Fibroblast of mammary gland (primary cell): Measurements from ENCODE around the gene NTF4.

Experiments
- DNase-seq: peaks from one replicate; pipeline ENCODE4 v3.0.0-alpha.2; 2010; ENCODE audit warnings: low read depth
- H3K4me3 ChIP-seq: 2 replicates; pipeline ENCODE4 v1.5.1; 2011; ENCODE audit warnings: low read depth, mild to moderate bottlenecking, low read length, moderate library complexity; ENCODE audit not compliant: control insufficient read depth
- CTCF ChIP-seq: conservative IDR thresholded peaks from 2 replicates; pipeline ENCODE4 v1.5.1; 2011; ENCODE audit warnings: low read depth, low read length, inconsistent platforms; ENCODE audit not compliant: control insufficient read depth, insufficient read depth

Gene NTF4

DNA sequence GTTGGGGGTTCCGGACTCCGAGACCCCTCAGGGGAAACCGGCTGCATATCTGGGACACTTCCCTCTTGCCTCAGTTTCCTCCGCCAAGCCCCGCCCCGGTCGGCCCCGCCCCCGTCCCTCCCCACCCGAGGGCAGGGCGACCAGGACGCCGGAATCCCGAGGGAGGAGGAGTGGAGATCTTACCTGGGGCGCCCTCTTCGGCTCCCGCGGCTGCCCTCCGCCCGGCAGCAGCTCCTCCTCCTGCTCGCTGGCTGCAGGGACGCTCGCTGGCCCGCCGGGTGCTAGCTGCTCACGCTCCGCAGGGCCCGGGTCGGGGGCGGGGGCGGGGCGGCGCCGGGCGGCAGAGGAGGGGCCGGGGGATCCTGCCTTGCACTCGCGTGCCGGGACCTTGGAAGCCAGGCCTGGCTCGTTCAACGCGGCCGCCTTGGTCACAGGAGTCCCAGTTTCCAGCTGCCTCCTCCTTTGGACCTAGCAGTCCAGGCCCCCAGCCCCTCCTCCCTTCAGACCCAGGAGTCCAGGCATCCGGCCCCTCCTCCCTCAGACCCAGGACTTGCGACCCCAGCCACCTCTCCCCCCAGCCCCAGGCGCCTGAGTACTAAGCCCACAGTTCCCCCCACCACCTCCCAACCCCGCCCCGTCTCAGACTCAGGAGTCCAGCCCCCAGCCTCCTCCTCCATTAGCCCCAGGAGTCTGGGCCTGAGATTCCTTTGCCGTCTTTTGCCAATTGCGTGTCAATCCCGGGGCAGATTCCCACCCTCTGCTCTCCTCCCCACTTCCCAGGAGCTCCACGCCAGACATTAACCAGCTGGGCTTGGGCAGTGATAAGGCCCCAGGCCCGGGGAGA lies at the start of gene NTF4:
Gene NTF4 (minus strand): TSS at position 51 of the 844 bp plus-strand sequence. CDS start 2,821 bp downstream, outside the sequence.
- DNase-seq: no peak
- TF ChIP-seq CTCF: no peak
- H3K4me3 ChIP-seq: no peak within 1 kb of the TSS

DNA sequence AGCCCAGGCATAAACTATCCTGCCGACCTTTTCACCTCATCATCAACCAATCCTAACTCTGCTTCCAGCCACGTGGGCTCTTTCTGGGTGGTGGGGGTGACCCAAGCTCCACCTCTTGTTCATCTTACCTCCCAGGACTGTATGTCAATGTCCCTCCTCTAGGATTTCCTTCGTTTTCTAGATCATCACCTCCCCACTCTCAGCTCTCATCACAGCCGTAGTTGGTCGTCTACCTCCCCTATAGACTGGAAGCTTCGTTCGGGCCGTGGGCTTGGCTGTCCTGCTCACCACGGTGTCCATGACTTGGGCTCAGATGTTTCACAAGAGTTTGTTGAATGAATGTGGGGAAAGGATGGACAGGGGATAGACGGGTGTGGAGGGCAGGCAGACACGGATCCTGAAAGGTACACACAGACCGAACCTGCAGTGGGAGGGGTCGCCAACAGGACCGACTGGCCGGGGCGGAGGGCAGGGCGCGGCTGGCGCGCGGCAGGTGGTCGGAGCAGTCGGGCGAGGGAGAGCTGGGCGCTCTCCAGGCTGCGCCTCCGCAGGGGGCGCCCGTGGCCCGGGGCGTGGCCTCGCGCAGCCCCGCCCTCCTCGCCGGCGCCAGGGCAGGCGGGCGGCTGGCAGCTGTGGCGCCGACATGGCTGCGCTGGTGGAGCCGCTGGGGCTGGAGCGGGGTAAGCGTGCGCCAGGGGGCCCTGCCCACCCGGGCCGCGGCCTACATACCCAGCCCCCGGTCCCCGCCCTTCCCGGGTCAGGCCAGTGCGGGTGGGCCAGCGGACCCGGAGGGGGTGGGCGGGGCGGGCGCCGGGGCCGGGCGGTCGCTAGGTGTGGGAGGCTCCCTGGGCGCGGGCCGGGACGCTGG lies 49.4 kb upstream of the NTF4 start, which contains the start of gene LIN7B:
Gene LIN7B (plus strand): TSS at position 609 of the 868 bp plus-strand sequence. CDS start 35 bp downstream, at position 644.
- no peak for TF ChIP-seq CTCF
- H3K4me3 ChIP-seq: peak within 1 kb of the TSS; percentile 60
- peak; percentile 38 for DNase-seq

DNA sequence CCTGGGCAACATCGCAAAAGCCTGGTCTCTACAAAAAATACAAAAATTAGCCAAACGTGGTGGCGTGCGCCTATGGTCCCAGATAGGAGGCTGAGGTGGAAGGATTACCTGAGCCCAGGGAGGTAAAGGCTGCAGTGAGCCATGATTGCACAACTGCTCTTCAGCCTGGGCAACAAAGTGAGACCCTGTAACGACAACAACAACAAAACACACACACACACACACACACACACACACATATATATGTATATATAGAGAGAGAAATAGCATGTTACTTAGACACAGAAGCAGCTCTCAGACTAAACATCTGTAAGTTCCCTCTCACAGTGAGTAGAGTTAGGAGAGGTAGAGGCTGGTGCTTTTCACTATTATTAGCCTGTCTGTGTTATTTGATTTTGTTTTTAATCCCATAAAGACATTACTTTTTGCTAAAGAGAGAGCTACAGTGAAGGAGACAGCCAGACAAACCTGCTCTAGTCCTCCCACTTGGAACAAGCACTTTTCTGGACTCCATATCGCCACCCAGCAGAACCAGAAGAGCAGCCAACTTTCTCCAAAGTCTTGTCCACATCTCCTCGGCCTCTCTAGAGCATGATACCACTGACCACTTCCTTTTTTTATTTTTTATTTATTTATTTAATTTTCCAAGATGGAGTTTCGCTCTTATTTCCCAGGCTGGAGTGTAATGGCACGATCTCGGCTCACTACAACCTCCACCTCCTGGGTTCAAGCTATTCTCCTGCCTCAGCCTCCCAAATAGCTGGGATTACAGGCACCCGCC lies 46.8 kb upstream of the NTF4 start:
- no peak for TF ChIP-seq CTCF
- no peak for DNase-seq
- H3K4me3 ChIP-seq: no peak overlapping the region

DNA sequence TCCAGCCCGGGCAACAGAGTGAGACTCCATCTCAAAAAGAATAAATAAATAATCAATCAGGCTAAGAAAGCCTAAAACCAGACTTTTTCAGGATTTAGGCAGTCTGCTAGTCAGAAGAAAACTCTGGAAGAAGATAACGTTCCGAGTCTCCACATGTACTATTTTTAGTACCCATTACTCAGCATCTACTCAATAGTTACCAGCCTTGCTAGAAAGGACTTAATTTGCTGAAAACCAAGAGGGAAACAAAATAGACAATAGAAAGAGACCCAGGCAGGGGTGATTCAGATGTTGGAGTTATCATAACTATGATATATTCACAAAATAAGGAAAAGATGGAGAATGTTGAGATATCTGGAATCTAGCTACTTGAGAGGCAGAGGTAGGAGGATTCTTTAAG lies 45.9 kb upstream of the NTF4 start:
- no peak for TF ChIP-seq CTCF
- peak; percentile 51 for DNase-seq
- no peak overlapping the region for H3K4me3 ChIP-seq

DNA sequence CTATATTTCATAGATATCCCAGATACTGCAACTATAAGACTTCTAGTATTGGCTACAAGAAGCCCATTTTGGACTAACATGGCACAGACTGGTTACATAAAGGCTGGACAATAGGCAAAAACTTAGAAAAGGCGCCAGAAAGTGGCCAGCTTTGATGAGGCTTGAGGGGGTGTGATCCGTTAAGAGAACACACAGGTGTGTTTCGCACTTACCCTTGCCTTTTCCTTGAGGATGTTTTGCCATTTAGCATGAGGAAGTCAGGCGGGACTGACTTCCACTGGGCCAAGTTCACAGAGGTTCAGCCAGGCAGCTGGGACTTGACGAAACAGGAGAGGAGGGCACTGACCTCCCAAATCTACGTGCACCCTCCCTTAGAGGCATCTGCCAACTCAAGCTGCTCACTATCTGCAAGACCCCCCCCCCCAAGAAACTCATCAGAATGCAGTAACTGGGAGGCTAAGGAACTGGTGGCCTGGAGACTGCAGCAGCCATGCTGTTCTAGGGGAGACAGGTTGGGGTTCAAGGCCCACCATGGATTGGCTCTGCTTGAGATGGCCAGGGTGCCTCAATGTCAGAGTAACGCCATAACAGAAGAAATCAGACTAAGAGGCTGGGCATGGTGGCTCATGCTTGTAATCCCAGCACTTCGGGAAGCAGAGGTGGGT lies 45.1 kb upstream of the NTF4 start:
- H3K4me3 ChIP-seq: no peak overlapping the region
- TF ChIP-seq CTCF: no peak
- no peak for DNase-seq

GRCh38 chr19:49109051-49109450 lies 44.4 kb upstream of the NTF4 start:
- no peak for TF ChIP-seq CTCF
- no peak overlapping the region for H3K4me3 ChIP-seq
- no peak for DNase-seq
